GM12891 (cell line): ENCODE measurements around the gene ATXN2L.

Experiments
- PAX5 ChIP-seq: IDR thresholded peaks from 2 replicates; pipeline ENCODE4 v1.6.1; 2011; ENCODE audit warnings: low read length, moderate library complexity, mild to moderate bottlenecking; ENCODE audit not compliant: insufficient read depth, severe bottlenecking
- POLR2A ChIP-seq: IDR thresholded peaks from 2 replicates; pipeline ENCODE4 v1.6.1; 2011; ENCODE audit warnings: low read depth, low read length, control low read depth
- POLR2AphosphoS5 ChIP-seq: IDR thresholded peaks from 2 replicates; pipeline ENCODE4 v1.6.1; 2011; ENCODE audit warnings: low read depth, low read length, control low read depth
- TAF1 ChIP-seq: IDR thresholded peaks from 2 replicates; pipeline ENCODE4 v1.6.1; 2011; ENCODE audit warnings: low read depth, low read length, control low read depth

GRCh38 chr16:28822520-28823290, at the start of gene ATXN2L:
- TF ChIP-seq PAX5 (peak; percentile 49), POLR2A (peak; percentile 96), TAF1 (peak; percentile 95), POLR2AphosphoS5 (peak; percentile 97)
